CD8-positive, alpha-beta memory T cell (primary cell): ENCODE measurements around the gene TMEM18. TPM values are rescaled to one million over a fixed set of nuclear protein-coding genes. Genes with fewer than 3 reads are reported as not detected.
A peak's percentile ranks its signal among the peaks of the same experiment; 100 is the strongest.

Experiments used
- CTCF ChIA-PET: fragments of 350-600 bp; sonication (Branson Sonifier 250); formaldehyde crosslinking; loops from one replicate; lab custom pipeline; 2021; ENCODE audit warnings: antibody characterized with exemption; lab: Charles Lee
- POLR2A ChIA-PET: fragments of 350-600 bp; sonication (Branson Sonifier 250); formaldehyde crosslinking; loops from one replicate; lab custom pipeline; 2021; ENCODE audit warnings: antibody characterized with exemption; lab: Charles Lee
- DNase-seq, 5 donors: peaks; one replicate each; pipeline versions ENCODE4 v3.0.0 to v3.0.0-alpha.2; 2020 to 2022; ENCODE audit warnings: mixed read lengths in 1 of 5
- H3K27ac ChIP-seq: one replicate; pipeline ENCODE4 v1.7.0; 2013; ENCODE audit warnings: low read depth, mild to moderate bottlenecking, low read length, moderate library complexity
- H3K27me3 ChIP-seq: 2 replicates; pipeline ENCODE4 v1.7.0; 2013; ENCODE audit warnings: low read length, mild to moderate bottlenecking; ENCODE audit not compliant: insufficient read depth, poor library complexity, severe bottlenecking
- H3K36me3 ChIP-seq: 2 replicates; pipeline ENCODE4 v1.7.0; 2013; ENCODE audit warnings: mild to moderate bottlenecking, low read length, moderate library complexity; ENCODE audit not compliant: insufficient read depth
- H3K4me1 ChIP-seq: 2 replicates; pipeline ENCODE4 v1.7.0; 2013; ENCODE audit warnings: mild to moderate bottlenecking, low read length, moderate library complexity; ENCODE audit not compliant: insufficient read depth
- H3K4me3 ChIP-seq: 2 replicates; pipeline ENCODE4 v1.7.0; 2013; ENCODE audit warnings: mild to moderate bottlenecking, low read length
- H3K9me3 ChIP-seq: 2 replicates; pipeline ENCODE4 v1.7.0; 2013; ENCODE audit warnings: mild to moderate bottlenecking, low read length
- H3K27ac Mint-ChIP-seq, 8 donors: one replicate each; pipeline ENCODE4 v1.8.0; 2020 to 2021; ENCODE audit warnings: mixed read lengths in 8 of 8, mild to moderate bottlenecking in 6 of 8, inconsistent platforms in 3 of 8, moderate library complexity in 3 of 8
- H3K27me3 Mint-ChIP-seq, 2 donors: one replicate each; pipeline ENCODE4 v1.8.0; 2020 to 2021; ENCODE audit warnings: mixed read lengths in 2 of 2, mild to moderate bottlenecking in 1 of 2, moderate library complexity in 1 of 2
- H3K36me3 Mint-ChIP-seq, 3 donors: one replicate each; pipeline ENCODE4 v1.8.0; 2020 to 2021; ENCODE audit warnings: mixed read lengths in 3 of 3, inconsistent platforms in 1 of 3, mild to moderate bottlenecking in 1 of 3
- H3K4me1 Mint-ChIP-seq, 3 donors: one replicate each; pipeline ENCODE4 v1.8.0; 2020 to 2021; ENCODE audit warnings: mixed read lengths in 3 of 3, inconsistent platforms in 1 of 3, mild to moderate bottlenecking in 1 of 3
- H3K4me3 Mint-ChIP-seq, 7 donors: one replicate each; pipeline ENCODE4 v1.8.0; 2020 to 2021; ENCODE audit warnings: mixed read lengths in 7 of 7, mild to moderate bottlenecking in 6 of 7, moderate library complexity in 4 of 7, inconsistent platforms in 2 of 7
- H3K9me3 Mint-ChIP-seq, 5 donors: one replicate each; pipeline ENCODE4 v1.8.0; 2020 to 2022; ENCODE audit warnings: mixed read lengths in 5 of 5, mild to moderate bottlenecking in 3 of 5, moderate library complexity in 2 of 5, inconsistent platforms in 1 of 5
- polyA plus RNA-seq: library from polyadenylated mRNA; unstranded; fragments of 300-500 nt; fragmentation: Illumina TruSeq; gene quantifications from one replicate; pipeline ENCODE4 v1.2.3, GENCODE V29; 2021
- total RNA-seq, 2 experiments: library from RNA; stranded (reverse); gene quantifications; one replicate each; pipeline ENCODE4 v1.2.3, GENCODE V29; 2021

The TMEM18 gene
- total and polyA plus RNA-seq, 3 experiments from 2014 or later, result 20.7 to 23.3 (median 22.2) TPM

DNA sequence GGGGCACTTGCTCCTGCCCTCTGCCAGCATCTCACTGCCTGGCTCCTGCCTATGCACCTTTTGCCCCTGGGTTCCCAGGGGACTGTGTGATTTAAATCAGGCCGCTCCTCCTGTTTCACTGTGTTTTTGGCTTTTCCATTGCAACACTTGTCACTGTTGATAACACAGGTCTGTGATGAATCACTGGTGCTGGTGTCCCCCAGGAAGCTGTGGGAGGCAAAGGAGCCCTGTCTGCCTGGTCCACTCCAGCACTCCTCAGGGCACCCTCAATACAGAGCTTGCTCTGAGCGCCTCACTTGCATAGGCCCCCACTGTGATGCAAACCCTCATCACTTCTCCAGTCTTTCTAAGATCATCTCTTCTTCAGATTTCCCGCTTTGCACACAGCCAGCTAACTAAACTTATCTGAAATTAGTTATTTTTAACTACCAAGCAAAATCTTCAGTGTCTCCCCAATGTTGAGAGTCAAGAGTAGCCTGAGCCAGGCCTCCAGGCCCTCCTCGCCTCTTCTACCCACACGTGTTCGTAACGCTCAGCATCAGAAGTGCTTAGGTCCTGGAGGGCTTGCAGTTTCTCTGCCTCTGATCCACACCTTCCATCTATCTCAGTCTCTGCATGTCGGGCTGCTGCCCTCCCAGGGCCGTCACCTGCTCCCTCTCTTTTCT is 2.8 kb downstream of the TMEM18 start:
- Histone ChIP-seq H3K9me3 (no peaks in the 10 kb centered on the region), H3K36me3 (peaks cover 5% of the 10 kb centered on the region), H3K4me1 (peaks cover 23% of the 10 kb centered on the region), H3K4me3 (no peak overlapping the region), H3K27me3 (no peaks in the 10 kb centered on the region), H3K27ac (no peak overlapping the region)
- H3K27me3 Mint-ChIP-seq, result no peaks in the 10 kb centered on the region
- H3K9me3 Mint-ChIP-seq, result no peaks in the 10 kb centered on the region
- H3K36me3 Mint-ChIP-seq, result peaks cover 8 to 57% (median 14%) of the 10 kb centered on the region in 3 donors
- peaks cover 31 to 44% (median 38%) of the 10 kb centered on the region in 3 donors for H3K4me1 Mint-ChIP-seq
- H3K4me3 Mint-ChIP-seq, result peak overlapping the region in 2 of 7 donors; percentile 24 to 91
- ChIA-PET CTCF (no interaction called here), POLR2A (no interaction called here)
- no peak for DNase-seq
- peak overlapping the region in 4 of 8 donors; percentile 19 to 88 (median 32) for H3K27ac Mint-ChIP-seq

DNA sequence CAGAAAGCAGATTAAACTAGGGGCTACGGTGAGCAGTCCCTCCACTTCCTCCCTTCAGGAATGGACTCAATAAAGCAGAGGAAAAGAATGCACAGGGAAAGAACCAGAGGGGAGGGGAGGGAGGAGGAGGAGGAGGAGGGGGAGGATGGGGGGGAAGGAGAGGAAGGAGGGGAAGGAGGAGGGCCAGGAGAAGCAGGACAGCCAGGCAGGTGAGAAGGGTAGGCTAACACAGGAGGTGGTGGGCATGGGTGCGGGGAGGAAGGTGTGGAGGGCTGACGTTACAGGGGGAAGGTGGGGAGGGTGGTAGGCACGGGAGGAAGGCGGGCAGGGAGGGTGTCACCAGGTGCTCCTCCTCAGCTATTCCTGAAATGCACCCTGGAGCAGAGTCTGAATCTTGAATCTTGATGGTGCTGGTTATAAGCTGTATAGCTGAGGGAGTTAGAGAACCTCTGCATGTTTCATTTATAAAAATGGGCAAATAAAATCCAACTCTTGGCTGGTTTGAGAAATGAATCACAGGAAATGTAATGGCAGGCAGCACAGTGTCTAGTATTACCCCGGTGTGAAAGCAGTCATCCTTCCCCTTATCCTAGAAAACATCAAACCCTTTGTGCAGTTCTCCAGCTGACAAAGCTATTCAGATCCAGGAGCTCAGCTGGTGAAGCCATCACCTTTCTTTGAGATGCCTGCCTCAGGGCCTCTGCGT is 3.4 kb downstream of the TMEM18 start:
- H3K4me1 ChIP-seq, result peaks cover 21% of the 10 kb centered on the region
- H3K27ac ChIP-seq, result no peak overlapping the region
- DNase-seq, result no peak
- Mint-ChIP-seq H3K27ac (peak overlapping the region in 2 of 8 donors; percentile 29 to 84), H3K27me3 (no peaks in the 10 kb centered on the region), H3K4me1 (peaks cover 28 to 40% (median 34%) of the 10 kb centered on the region in 3 donors), H3K36me3 (peaks cover 12 to 62% (median 16%) of the 10 kb centered on the region in 3 donors), H3K4me3 (no peak overlapping the region), H3K9me3 (no peaks in the 10 kb centered on the region)
- H3K4me3 ChIP-seq, result no peak overlapping the region
- no peaks in the 10 kb centered on the region for H3K9me3 ChIP-seq
- CTCF ChIA-PET, result interaction anchor here (1.1 kb wide), 1 partner anchor 466 kb away, joined by 3 read pairs; no protein-coding TSS in a partner anchor
- H3K36me3 ChIP-seq, result peaks cover 8% of the 10 kb centered on the region
- no peaks in the 10 kb centered on the region for H3K27me3 ChIP-seq
- POLR2A ChIA-PET, result no interaction called here

DNA sequence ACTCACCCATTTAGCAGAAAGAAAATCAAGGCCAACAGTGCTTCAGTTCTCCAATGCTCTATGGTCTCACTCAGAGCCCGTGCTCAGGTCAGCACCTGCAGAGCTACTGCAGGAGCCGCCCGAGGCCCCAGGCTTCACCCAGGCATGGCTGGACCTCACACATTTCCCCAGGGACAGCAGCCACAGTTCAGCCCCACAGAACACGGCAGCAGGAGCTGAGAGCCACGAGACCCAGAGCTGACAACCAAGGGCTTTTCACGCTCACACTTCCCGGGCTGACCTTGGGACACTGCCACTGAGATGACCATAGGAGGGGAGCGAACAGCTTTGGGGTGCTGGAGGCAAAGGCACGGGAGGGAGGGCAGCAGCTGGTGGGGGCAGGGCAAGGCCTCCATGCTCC is 4.2 kb downstream of the TMEM18 start:
- Histone ChIP-seq H3K4me1 (peaks cover 14% of the 10 kb centered on the region), H3K9me3 (no peaks in the 10 kb centered on the region), H3K27me3 (no peaks in the 10 kb centered on the region), H3K36me3 (peaks cover 14% of the 10 kb centered on the region), H3K4me3 (no peak overlapping the region), H3K27ac (no peak overlapping the region)
- Mint-ChIP-seq H3K4me1 (peaks cover 24 to 34% (median 28%) of the 10 kb centered on the region in 3 donors), H3K4me3 (no peak overlapping the region), H3K27me3 (no peaks in the 10 kb centered on the region), H3K9me3 (no peaks in the 10 kb centered on the region), H3K36me3 (peaks cover 17 to 70% (median 23%) of the 10 kb centered on the region in 3 donors), H3K27ac (peak overlapping the region in 3 of 8 donors; percentile 18 to 81 (median 36))
- ChIA-PET CTCF (interaction anchor here (1.1 kb wide), 1 partner anchor 467 kb away, joined by 3 read pairs; no protein-coding TSS in a partner anchor), POLR2A (no interaction called here)
- no peak for DNase-seq

DNA sequence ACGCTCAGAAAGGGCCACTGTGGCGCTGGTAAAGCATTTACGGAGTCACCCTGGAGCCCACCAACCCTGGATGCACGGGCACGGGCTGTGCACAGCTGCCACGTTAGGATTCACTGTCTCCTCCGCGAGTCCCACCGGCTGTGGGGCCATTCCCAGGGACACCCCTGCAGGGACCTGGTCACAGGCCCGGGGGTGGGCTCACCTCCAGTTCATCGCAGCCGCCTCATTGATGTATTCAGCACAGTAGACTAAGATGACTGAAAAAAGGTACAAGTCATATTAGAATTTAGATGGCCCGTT is 4.7 kb downstream of the TMEM18 start:
- Mint-ChIP-seq H3K9me3 (no peaks in the 10 kb centered on the region), H3K27me3 (no peaks in the 10 kb centered on the region), H3K4me3 (no peak overlapping the region), H3K27ac (peak overlapping the region in 1 of 8 donors; percentile 18), H3K4me1 (peaks cover 21 to 32% (median 29%) of the 10 kb centered on the region in 3 donors), H3K36me3 (peaks cover 21 to 74% (median 27%) of the 10 kb centered on the region in 3 donors)
- CTCF ChIA-PET, result interaction anchor here (1.1 kb wide), 1 partner anchor 467 kb away, joined by 3 read pairs; no protein-coding TSS in a partner anchor
- H3K27ac ChIP-seq, result no peak overlapping the region
- H3K4me1 ChIP-seq, result peaks cover 12% of the 10 kb centered on the region
- H3K27me3 ChIP-seq, result no peaks in the 10 kb centered on the region
- no peak for DNase-seq
- POLR2A ChIA-PET, result no interaction called here
- no peak overlapping the region for H3K4me3 ChIP-seq
- peaks cover 14% of the 10 kb centered on the region for H3K36me3 ChIP-seq
- no peaks in the 10 kb centered on the region for H3K9me3 ChIP-seq

DNA sequence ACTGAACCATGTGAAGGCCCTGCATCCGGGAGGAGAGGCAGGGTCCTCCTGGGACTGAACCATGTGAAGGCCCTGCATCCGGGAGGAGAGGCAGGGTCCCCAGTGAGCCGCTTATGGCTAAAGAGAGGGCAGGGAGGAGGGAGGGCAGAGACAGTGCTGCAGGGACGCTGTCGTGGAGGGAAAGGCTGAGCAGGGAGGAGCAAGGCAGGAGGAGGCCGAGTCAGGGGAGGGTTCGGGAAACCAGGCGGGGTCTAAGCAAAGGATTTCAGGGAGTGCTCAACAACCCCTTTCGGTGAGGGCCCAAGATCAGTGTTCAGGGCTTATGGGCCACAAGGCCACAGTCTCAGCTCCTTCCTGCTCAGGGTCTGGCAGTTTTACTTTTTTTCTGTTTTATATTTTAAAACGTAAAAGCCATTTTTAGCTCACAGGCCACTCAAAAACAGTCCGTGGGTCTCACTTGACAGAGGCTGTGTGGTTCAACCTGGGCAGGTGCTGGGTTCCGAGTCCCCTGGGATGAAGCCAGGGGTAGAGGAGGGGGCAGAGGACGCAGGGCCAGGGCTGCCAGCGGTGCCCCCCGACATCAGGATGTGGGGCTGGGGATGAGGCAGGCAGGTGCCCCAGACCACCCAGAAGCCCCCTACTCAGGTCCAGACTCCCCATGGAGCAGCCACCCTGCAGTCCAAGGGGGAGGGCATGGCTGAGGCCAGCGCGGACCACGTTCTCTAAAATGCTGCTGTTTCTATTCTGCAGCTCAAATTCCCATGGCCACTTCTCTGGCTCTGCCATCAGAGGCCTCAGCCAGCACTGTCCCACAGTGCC is 5.2 kb downstream of the TMEM18 start:
- Mint-ChIP-seq H3K9me3 (no peaks in the 10 kb centered on the region), H3K4me3 (no peak overlapping the region), H3K36me3 (peaks cover 23 to 72% (median 27%) of the 10 kb centered on the region in 3 donors), H3K27me3 (no peaks in the 10 kb centered on the region), H3K4me1 (peaks cover 19 to 30% (median 29%) of the 10 kb centered on the region in 3 donors), H3K27ac (peak overlapping the region in 1 of 8 donors; percentile 18)
- Histone ChIP-seq H3K4me3 (no peak overlapping the region), H3K4me1 (peaks cover 12% of the 10 kb centered on the region), H3K9me3 (no peaks in the 10 kb centered on the region), H3K27me3 (no peaks in the 10 kb centered on the region), H3K27ac (no peak overlapping the region), H3K36me3 (peaks cover 14% of the 10 kb centered on the region)
- DNase-seq, result no peak
- ChIA-PET CTCF (no interaction called here), POLR2A (no interaction called here)

DNA sequence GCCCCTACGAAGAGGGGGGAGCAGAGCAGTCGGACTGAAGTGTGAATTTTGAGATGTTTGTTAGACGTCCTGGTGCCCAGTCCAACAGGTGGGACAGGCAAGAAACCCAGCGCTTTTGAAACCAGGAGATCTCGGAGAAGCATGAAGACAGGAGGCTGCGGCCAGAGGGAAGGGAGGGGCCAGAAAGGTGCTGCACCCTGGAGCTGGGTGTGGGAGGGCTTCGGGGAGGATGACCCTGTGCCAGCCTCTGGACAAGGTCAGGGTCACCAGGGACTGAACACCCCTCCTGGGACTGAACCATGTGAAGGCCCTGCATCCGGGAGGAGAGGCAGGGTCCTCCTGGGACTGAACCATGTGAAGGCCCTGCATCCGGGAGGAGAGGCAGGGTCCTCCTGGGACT is 6.1 kb downstream of the TMEM18 start:
- Histone ChIP-seq H3K27me3 (no peaks in the 10 kb centered on the region), H3K4me1 (peaks cover 11% of the 10 kb centered on the region), H3K27ac (no peak overlapping the region), H3K4me3 (no peak overlapping the region), H3K9me3 (no peaks in the 10 kb centered on the region), H3K36me3 (peaks cover 16% of the 10 kb centered on the region)
- H3K4me1 Mint-ChIP-seq, result peaks cover 13 to 23% (median 20%) of the 10 kb centered on the region in 3 donors
- no peaks in the 10 kb centered on the region for H3K9me3 Mint-ChIP-seq
- ChIA-PET CTCF (no interaction called here), POLR2A (no interaction called here)
- no peaks in the 10 kb centered on the region for H3K27me3 Mint-ChIP-seq
- no peak for DNase-seq
- H3K27ac Mint-ChIP-seq, result peak overlapping the region in 1 of 8 donors; percentile 92
- no peak overlapping the region for H3K4me3 Mint-ChIP-seq
- H3K36me3 Mint-ChIP-seq, result peaks cover 25 to 76% (median 28%) of the 10 kb centered on the region in 3 donors

DNA sequence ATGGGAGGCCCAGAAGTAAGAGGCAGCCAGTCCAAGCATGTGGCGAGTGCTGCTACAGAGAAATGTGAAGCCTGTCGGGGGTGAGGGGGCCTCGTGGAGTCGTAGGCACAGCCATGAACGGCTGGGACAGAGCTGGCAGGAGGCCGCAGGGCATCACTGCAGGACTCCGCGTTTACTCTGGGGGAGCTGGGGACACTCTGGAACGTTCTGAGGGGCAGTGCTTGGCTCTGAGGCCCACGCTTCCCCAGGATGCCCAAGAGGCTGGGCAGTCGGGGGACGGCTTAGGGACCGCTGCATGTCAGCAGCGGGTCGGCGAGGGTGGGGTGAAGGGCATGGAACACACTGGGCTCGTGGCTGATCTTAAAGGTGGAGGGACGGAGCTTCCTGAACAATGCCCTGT is 6.6 kb downstream of the TMEM18 start:
- H3K36me3 ChIP-seq, result peaks cover 19% of the 10 kb centered on the region
- no peaks in the 10 kb centered on the region for H3K27me3 ChIP-seq
- Mint-ChIP-seq H3K4me3 (no peak overlapping the region), H3K4me1 (peaks cover 12 to 23% (median 16%) of the 10 kb centered on the region in 3 donors), H3K36me3 (peaks cover 30 to 78% (median 31%) of the 10 kb centered on the region in 3 donors), H3K9me3 (peaks cover 0 to 4% (median 3%) of the 10 kb centered on the region in 5 donors), H3K27ac (peak overlapping the region in 3 of 8 donors; percentile 30 to 92 (median 81)), H3K27me3 (no peaks in the 10 kb centered on the region)
- peaks cover 6% of the 10 kb centered on the region for H3K4me1 ChIP-seq
- no peak overlapping the region for H3K27ac ChIP-seq
- H3K4me3 ChIP-seq, result no peak overlapping the region
- ChIA-PET POLR2A (no interaction called here), CTCF (no interaction called here)
- no peak for DNase-seq
- H3K9me3 ChIP-seq, result peaks cover 4% of the 10 kb centered on the region
